ENCODE data around the gene RASL11B. TPM values are rescaled to one million over a fixed set of nuclear protein-coding genes. Genes with fewer than 3 reads are reported as not detected.

The RASL11B gene
- total RNA-seq, 1 experiment from 2014 or later = 1.7 TPM

Other genes with a start within 250 kb of the RASL11B start
- 20.5 and 21.4 TPM in 2 replicates for gene USP46, start 203.0 kb upstream of the RASL11B start, total RNA-seq (2014; rRNA removed; shearing (Covaris generic))
- gene ERVMER34-1, start 110.9 kb upstream of the RASL11B start, total RNA-seq (2014; rRNA removed; shearing (Covaris generic)) = not detected in 2 replicates